Endothelial cell of umbilical vein (primary cell): ENCODE results near the gene EPHA8.

Source experiments
- EZH2 ChIP-seq: IDR thresholded peaks from 2 replicates; pipeline ENCODE4 v1.6.1; 2012; ENCODE audit warnings: borderline replicate concordance, low read depth, mild to moderate bottlenecking, moderate library complexity, low read length, inconsistent platforms; ENCODE audit not compliant: severe bottlenecking
- JUN ChIP-seq: IDR thresholded peaks from 2 replicates; pipeline ENCODE4 v1.6.1; 2011; ENCODE audit warnings: borderline replicate concordance, low read depth; ENCODE audit not compliant: insufficient read length, insufficient read depth
- POLR2A ChIP-seq: IDR thresholded peaks from 2 replicates; pipeline ENCODE4 v1.6.1; 2012; ENCODE audit warnings: low read depth, mild to moderate bottlenecking, control low read depth, low read length
- TF ChIP-seq, protein P1 (sequence below), 2 donors: IDR thresholded peaks; 1 replicate in 1 of 2; 2 replicates in 1 of 2; pipeline ENCODE4 v1.5.1; 2011; ENCODE audit warnings: low read length in 2 of 2, mild to moderate bottlenecking in 2 of 2, moderate library complexity in 2 of 2, control low read depth in 1 of 2, inconsistent platforms in 1 of 2, low read depth in 1 of 2; ENCODE audit not compliant: insufficient read depth in 1 of 2; ENCODE audit errors: extremely low read depth in 1 of 2

DNA sequence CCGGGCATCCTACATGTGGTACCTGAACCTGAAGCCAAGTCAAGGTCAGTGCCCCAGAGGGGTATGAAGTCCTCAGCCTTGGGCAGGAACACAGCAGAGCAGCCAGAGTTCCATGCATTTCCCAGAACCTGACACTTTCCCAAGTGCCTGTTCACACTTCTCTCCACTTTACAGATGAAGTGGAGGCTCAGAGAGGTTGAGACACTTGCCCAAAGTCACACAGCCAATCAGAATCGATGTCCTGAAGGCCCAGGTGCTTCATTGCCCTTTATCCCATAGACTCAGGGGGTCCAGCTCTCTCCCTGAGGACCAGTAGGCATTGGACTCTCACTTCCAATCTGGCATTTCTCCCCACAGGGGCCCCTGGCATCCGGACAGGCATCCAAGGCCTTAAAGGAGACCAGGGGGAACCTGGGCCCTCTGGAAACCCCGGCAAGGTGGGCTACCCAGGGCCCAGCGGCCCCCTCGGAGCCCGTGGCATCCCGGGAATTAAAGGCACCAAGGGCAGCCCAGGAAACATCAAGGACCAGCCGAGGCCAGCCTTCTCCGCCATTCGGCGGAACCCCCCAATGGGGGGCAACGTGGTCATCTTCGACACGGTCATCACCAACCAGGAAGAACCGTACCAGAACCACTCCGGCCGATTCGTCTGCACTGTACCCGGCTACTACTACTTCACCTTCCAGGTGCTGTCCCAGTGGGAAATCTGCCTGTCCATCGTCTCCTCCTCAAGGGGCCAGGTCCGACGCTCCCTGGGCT, 75.4 kb downstream of the EPHA8 start:
- TF ChIP-seq, protein P1, sequence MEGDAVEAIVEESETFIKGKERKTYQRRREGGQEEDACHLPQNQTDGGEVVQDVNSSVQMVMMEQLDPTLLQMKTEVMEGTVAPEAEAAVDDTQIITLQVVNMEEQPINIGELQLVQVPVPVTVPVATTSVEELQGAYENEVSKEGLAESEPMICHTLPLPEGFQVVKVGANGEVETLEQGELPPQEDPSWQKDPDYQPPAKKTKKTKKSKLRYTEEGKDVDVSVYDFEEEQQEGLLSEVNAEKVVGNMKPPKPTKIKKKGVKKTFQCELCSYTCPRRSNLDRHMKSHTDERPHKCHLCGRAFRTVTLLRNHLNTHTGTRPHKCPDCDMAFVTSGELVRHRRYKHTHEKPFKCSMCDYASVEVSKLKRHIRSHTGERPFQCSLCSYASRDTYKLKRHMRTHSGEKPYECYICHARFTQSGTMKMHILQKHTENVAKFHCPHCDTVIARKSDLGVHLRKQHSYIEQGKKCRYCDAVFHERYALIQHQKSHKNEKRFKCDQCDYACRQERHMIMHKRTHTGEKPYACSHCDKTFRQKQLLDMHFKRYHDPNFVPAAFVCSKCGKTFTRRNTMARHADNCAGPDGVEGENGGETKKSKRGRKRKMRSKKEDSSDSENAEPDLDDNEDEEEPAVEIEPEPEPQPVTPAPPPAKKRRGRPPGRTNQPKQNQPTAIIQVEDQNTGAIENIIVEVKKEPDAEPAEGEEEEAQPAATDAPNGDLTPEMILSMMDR (IDR thresholded peaks at IDR 0.05; ENCODE audit: extremely low read depth in 1 of 2, insufficient read depth in 1 of 2, low read depth in 1 of 2, low read length in 2 of 2) = no peak
- TF ChIP-seq JUN (no peak), POLR2A (no peak), EZH2 (no peak)
